ENCODE measurements around the gene OR10P1.

Gene OR10P1

GRCh38 chr12:55652352-55652751 lies 15.7 kb downstream of the OR10P1 start:
- no peak for DNase-seq (ENCODE audit: low read depth)

DNA sequence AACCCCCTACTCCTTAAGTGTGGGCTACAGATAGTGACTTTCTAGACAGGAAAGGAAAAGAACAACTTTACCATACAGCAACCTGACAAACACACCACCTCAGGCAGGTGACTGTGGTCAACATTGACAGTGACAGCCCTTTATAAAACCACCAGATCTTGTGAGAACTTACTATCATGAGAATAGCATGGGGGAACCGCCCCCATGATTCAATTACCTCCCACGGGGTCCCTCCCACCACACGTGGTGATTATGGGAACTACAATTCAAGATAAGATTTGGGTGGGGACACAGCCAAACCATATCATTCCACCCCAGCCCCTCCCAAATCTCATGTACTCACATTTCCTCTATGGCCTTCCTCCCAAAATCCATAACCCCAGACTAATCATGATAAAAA lies 16.3 kb downstream of the OR10P1 start:
- no peak for DNase-seq (ENCODE audit: low read depth)

DNA sequence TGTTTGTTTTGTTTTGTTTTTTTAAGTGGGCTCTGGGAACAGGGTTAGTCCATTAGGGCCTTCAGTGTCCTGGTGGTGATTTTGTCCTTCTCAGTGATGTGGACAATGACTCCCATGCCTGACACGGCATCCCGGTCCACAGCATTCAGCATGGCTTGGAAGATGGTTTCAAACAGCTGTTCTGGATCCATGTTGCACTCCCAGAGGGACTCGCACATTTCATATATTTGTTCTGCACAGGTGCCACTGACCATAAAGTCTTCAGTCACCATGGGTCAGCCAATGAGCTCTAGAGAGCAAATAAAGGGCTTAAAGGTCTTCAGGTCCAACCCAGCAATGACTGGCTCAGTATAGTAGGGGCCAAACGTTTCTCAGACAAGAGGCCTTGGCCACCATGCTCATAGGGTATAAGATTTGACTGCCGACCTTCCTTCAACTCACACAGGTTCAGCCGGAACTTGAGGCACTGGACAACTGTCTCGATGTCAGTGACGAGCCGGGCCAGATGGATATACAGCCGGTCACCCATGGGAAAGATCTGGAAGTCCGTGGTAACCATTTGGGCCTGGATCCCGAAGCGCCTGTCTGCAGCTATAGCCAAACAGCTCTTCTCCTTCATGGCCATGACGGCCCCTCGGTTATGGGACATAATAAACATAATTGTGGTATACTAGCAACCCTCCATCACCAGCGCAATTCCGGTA lies 18.0 kb downstream of the OR10P1 start:
- no peak for DNase-seq (ENCODE audit: low read depth)

DNA sequence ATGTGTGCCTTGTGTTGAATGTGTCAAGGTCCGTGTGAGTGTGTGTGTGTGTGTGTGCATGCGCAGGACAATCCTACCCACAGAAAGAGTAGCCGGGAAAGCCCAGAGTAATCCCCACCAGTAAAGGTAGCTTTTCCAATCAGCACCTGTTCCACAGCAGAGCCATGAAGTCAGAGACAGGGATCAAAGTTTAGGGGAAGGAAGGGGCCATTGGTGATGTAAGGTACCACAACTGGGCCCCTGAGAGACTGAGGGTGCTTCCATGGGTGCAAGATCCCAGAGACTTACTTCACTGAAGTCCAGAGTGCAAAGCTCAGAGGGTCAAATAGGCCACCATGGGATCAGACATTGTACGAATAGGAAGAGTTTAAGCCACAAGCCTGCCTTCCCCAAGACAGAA lies 20.5 kb downstream of the OR10P1 start:
- DNase-seq (ENCODE audit: low read depth) = no peak

- no peak for DNase-seq (ENCODE audit: low read depth)
These were observed 21.5 kb downstream of the OR10P1 start for GRCh38 chr12:55658212-55658611.

GRCh38 chr12:55658635-55659391 lies 22.1 kb downstream of the OR10P1 start:
- DNase-seq (ENCODE audit: low read depth) = no peak

DNA sequence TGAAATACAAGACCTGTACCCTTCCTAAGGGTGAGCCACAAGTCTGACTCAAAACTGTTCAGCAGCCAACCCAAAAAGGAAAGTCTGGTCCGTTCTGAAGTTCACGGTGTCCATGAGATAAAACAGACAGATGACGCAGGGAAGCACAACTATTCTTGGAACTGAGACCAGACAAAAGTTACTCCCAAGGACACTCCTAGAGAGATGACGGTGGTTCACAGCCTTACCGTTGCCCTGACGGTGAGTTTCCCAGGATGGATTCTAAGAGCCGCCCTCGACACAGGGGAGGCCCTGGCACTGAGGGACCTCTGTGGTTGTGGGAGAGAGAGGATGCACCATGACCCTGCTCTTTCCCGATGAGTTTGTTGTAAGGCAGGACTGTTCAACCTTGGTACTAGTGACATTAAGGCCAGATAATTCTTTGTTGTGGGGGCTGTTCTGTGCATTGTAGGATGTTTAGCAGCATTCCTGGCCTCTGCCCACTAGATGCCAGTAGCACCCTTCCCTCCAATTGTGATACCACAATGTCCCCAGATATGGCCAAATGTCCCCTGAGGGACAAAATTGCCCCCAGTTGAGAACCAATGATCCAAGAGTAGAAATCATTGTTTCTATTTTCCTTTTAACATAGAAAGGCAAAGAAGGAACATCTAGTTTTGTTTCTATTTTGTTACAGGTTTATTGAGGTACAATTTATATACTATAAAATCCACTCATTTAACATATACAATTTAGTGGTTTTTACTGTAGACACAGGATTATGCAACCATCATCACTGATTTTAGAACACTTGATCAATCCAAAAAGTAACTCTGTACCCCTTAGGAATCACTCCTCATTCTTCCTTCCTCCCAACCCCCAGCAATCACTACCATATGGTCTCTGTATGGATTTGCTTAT lies 23.0 kb downstream of the OR10P1 start:
- DNase-seq (ENCODE audit: low read depth) = no peak

GRCh38 chr12:55663391-55663790 lies 26.7 kb downstream of the OR10P1 start:
- DNase-seq (ENCODE audit: low read depth) = no peak

DNA sequence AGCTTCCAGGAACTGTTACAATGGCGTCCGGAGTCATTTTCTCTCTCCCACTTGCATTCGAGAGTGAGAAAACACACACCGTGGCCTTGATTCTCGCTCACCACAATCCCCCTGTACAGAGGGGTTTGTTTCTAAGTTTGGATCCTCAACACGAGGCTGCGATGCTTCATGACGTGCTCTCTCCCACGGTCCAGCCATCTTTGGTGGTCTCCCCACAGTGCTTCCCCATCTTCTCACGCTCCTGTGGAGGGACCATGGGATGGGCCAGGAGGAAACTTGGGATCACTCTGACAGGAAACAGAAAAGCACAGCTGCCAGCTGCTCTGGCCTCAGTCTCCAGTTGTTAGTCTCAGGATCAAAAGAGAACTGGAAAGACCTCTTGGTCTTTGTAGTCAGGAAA lies 28.1 kb downstream of the OR10P1 start:
- DNase-seq (ENCODE audit: low read depth) = no peak

DNA sequence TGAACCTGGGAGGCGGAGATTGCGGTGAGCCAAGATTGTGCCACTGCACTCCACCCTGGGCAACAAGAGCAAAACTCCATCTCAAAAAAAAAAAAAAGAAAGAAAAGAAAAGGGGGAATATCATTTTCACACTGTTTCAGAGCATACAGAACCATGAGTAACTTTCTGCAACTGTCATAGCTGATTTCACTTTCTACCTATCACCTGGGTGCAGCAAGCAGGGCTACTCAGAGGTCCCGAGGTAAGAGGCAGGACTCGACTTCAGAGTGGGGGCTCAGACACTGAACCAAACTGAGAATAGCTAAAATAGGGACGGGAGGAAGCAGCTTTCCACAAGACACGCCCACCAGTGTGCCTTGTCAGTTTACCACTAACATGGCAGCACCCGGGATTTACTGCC lies 29.8 kb downstream of the OR10P1 start:
- no peak for DNase-seq (ENCODE audit: low read depth)

- no peak for DNase-seq (ENCODE audit: low read depth)
These were observed 33.6 kb downstream of the OR10P1 start for GRCh38 chr12:55670276-55670675.

DNA sequence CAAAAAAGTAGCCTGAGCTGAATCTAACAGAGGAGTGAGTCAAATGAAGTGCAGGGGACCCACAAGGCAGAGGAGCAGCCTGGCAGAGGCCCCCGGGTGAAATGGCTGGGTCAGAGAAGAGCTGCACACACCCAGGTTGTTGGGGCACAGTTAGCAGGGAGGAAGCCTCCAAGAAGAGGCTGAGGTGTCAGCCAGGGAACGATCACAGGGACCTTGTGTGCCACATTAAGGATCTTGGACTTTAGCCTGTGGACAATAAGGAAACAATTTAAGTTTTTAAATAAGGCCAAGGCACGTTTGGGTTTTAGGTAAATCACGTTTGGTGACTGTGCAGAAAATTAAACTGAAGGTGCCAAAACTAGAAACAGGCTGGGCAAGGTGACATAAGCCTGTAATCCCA lies 35.1 kb downstream of the OR10P1 start:
- DNase-seq (ENCODE audit: low read depth) = no peak

DNA sequence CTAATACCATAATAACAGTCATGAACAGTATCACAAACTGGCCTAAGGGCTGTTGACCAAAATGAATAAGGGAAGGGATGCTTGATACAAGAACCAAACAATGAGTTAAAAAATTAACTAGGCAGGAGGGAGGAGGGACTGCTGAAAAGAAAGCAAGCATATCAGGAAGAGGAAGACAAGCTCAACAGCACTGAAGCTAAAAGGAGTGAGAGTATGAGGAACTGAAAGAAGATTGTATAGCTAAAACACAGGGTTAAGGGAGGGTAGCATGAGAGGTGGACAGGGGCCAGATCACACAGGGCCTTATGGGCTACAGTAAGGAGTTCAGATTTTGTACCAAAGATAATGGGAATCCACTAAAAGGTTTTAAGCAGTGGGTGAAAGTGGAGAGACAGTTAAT lies 36.9 kb downstream of the OR10P1 start:
- no peak for DNase-seq (ENCODE audit: low read depth)

- no peak for DNase-seq (ENCODE audit: low read depth)
These were observed 39.0 kb downstream of the OR10P1 start for GRCh38 chr12:55675666-55676065.

GRCh38 chr12:55676707-55677106 lies 40.0 kb downstream of the OR10P1 start:
- DNase-seq (ENCODE audit: low read depth) = no peak

- DNase-seq (ENCODE audit: low read depth) = no peak
These were observed 43.0 kb downstream of the OR10P1 start for GRCh38 chr12:55679691-55680090.

DNA sequence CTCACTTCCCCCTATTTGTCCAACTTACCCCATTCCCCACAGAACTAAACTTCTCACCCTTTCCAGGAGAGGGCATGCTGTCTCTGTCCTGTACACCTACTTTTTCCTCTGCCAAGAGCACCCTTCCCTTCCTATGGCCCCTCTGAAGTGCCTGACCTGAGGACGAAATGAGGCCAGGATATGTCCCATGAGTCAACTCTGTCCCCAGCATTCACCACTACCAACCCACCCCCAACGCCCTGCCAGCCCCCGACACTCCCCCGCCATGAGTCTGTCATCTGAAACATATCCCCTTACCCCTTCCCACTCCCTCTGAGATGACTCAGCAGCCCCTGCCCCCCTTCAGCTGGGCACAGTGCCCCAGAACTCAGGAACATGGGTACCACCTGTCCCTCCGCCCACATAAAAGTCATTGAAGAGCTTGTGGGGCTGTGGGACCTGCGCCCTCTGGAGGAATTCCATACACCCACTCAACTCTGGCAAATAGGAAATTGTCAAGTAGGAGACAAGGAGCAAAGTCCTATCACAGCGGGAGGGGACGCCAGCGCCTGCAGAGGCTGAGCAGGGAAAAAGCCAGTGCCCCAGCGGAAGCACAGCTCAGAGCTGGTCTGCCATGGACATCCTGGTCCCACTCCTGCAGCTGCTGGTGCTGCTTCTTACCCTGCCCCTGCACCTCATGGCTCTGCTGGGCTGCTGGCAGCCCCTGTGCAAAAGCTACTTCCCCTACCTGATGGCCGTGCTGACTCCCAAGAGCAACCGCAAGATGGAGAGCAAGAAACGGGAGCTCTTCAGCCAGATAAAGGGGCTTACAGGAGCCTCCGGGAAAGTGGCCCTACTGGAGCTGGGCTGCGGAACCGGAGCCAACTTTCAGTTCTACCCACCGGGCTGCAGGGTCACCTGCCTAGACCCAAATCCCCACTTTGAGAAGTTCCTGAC lies 44.7 kb downstream of the OR10P1 start:
- no peak for DNase-seq (ENCODE audit: low read depth)

DNA sequence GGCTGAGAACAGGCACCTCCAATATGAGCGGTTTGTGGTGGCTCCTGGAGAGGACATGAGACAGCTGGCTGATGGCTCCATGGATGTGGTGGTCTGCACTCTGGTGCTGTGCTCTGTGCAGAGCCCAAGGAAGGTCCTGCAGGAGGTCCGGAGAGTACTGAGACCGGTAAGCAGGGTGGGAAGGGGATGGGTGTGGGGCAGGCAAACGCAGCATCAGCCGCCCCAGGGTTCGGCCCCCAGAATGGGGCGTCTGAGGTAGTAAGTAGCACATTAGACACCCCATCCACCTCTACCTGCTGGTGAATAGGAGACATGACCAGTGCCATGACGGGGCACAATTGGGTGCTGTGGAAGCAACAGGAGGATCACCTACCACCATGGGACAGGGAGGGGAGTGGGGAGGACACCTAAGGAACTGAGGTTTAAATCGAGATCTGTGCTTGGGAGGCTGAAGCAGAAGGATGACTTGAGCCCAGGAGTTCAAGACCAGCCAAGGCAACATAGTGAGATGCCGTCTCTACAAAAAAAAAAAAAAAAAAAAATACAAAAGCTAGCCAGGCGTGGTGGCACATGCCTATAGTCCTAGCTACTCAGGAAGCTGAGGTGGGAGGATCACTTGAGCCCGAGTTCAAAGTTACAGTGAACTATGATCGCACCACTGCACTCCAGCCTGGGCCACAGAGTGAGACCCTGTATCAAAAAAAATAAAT lies 45.5 kb downstream of the OR10P1 start:
- DNase-seq (ENCODE audit: low read depth) = no peak

DNA sequence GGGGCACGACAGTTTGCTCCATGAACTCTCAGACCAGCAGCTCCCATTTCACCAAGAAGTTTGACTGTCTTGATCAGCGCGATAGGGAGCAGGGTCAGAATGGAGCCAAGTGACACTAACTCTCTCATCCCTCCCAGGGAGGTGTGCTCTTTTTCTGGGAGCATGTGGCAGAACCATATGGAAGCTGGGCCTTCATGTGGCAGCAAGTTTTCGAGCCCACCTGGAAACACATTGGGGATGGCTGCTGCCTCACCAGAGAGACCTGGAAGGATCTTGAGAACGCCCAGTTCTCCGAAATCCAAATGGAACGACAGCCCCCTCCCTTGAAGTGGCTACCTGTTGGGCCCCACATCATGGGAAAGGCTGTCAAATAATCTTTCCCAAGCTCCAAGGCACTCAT lies 47.0 kb downstream of the OR10P1 start:
- no peak for DNase-seq (ENCODE audit: low read depth)

DNA sequence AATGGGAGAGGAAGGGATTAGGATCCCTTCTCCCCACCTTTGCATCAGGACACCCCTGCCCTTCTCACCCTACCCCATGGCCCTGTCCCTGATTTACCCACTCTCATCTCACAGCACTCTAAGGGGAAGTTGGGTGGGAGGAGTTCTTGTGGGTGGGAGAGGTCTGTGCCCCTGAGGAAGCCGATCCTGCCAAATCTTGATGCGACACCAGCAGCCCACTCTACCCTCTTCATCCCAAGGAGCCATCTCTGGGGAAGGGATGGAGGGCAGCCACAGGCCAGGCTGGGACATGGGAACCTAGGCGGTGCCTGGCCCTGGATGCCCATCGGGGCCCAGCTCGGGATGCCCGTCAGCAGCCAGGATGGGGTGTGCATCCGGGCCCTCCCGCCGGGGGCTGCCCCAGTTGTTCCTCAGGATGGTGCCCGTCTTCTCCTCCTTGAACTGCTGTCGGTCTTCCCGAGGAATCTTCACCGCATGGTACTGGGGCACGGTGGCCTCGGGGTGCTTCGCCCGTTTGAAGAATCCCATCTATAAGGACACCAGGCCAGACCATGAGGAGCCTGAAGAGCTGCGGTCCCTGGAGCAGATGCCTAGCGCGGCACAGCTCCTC lies 48.2 kb downstream of the OR10P1 start:
- no peak for DNase-seq (ENCODE audit: low read depth)

DNA sequence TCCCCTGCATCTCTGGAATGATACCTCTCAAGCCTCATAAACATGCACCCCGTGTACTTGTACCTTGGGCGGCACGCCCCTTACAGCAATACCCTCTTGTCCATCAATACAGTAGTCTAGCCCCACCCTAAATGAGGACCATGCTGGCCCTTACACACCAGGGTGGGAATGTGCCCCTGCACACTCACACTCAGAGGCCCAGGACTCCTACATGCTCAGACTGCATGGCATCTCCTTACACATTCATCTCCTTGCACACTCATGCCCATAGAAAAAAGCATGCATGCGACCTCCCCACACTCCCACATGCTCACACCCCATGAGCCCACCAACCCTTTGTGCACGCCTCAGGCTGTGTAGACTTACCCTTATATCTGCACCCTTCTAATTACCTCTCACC lies 49.0 kb downstream of the OR10P1 start:
- DNase-seq (ENCODE audit: low read depth) = no peak
